ENCODE results near the gene GALNT13.

The GALNT13 gene

GRCh38 chr2:154259030-154259429 lies 387.3 kb downstream of the GALNT13 start:
- H3K4me3 ChIP-seq (ENCODE audit: low read depth, low read length) = no peak overlapping the region
- no peak for DNase-seq (ENCODE audit: low read depth)

DNA sequence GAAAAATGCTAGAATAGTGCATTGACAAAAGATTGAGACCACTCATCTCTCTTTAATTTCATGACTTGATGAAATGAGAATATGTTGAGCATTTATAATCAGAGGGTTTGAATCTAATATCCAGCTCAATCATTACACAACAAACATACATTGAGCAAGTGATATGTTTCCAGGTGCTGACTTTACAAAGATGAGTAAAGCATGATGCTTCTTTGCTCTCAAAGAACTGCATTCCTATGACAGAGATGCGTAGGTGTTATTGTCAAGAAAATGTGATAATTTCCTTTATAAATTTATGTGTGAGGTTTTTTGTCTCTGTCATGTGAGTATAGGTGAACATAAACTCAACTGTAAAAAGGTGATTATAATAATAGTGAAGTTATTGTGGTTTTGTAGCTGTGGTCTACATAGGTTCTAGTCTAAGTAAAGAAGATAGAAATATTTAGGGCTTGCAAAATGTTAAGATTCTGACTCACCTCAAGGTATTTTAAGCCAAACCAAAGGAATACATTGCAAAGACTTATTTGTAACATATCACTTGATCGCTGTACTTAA lies 389.8 kb downstream of the GALNT13 start:
- H3K4me3 ChIP-seq (ENCODE audit: low read depth, low read length) = no peak overlapping the region
- no peak for DNase-seq (ENCODE audit: low read depth)

DNA sequence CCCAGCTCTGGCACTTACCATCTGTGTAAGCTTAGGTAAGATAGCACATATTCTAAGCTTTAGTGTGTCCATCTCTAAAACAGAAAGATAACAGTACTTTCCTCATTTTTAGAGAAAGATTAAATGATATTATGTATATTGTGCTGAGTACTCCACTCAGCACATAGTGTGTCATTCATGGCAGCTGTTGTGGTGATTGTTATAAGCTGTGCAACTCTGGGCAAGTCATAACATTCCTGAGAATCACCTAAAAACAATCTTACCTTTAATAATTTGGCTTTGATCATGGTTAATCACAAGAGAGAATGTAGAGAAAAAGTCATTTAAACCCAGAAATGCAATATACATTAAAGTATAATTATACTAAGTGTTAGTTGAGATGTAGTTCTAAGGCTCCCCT lies 391.5 kb downstream of the GALNT13 start:
- DNase-seq (ENCODE audit: low read depth) = no peak

GRCh38 chr2:154264024-154264423 lies 392.3 kb downstream of the GALNT13 start:
- no peak overlapping the region for H3K4me3 ChIP-seq (ENCODE audit: low read depth, low read length)
- DNase-seq (ENCODE audit: low read depth) = no peak

More for the DNA sequence above, 391.5 kb downstream of the GALNT13 start:
- H3K4me3 ChIP-seq (ENCODE audit: low read depth, low read length) = no peak overlapping the region

GRCh38 chr2:154267983-154268382 lies 396.3 kb downstream of the GALNT13 start:
- H3K4me3 ChIP-seq (ENCODE audit: low read depth, low read length) = no peak overlapping the region
- no peak for DNase-seq (ENCODE audit: low read depth)

- H3K4me3 ChIP-seq (ENCODE audit: low read depth, low read length) = no peak overlapping the region
- no peak for DNase-seq (ENCODE audit: low read depth)
Observed at GRCh38 chr2:154280543-154280942, 408.8 kb downstream of the GALNT13 start.

GRCh38 chr2:154289870-154290269 lies 418.1 kb downstream of the GALNT13 start:
- H3K4me3 ChIP-seq (ENCODE audit: low read depth, low read length) = no peak overlapping the region
- no peak for DNase-seq (ENCODE audit: low read depth)

DNA sequence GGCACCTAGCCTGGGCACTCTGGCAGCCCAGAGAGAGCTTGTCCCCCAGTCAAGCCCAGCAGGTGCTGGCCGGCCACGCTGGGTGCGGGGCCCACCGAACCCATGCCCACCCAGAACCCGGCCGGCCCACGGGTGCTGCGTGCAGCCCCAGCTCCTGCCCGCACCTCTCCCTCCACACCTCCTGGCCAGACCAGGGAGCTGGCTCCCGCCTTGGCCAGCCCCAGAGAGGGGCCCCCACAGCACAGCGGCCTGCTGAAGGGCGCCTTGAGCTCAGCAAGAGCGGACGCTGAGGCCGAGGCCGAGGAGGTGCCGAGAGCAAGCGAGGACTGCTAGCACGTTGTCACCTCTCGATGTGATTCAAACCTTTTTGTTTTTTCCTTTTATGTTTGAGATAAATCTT lies 419.8 kb downstream of the GALNT13 start:
- no peak overlapping the region for H3K4me3 ChIP-seq (ENCODE audit: low read depth, low read length)
- no peak for DNase-seq (ENCODE audit: low read depth)

DNA sequence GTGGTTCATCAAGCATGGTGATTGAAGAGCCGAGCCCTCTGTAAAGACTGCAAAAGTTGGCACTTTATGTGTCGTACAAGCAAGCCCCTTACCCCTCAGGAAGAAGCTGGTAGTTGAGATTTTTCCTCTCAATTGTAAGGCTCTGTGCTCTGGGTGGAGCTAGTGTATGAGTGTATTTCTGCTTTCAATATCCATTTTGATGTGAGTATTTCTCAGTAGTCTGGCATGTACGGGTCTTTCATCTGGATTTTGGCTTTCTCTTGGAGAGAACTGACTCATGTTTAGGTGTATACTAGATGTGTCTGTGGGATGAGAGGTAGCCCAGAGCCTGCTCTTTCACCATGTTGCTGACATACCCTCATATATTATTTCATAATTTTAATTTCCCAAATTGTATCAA lies 420.2 kb downstream of the GALNT13 start:
- no peak for DNase-seq (ENCODE audit: low read depth)
- no peak overlapping the region for H3K4me3 ChIP-seq (ENCODE audit: low read depth, low read length)

DNA sequence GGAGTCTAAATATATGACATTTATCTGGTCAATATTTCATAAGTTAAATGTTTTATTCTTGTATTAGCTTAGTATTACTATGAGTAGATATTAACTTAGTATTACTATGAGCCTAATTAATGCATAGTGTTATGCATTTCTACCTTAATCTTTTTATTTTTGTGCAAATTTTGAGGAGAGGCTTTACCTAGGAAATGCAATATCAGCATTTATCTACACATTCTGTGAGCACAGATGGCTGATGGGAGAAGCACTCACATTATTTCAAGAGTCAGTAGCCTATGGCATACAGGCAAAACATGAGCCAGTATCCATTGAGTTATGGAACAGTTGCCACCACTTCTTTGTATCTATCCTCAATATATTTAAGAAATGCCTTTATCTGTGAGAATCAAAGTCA lies 422.1 kb downstream of the GALNT13 start:
- no peak for DNase-seq (ENCODE audit: low read depth)

GRCh38 chr2:154306266-154306970 lies 434.7 kb downstream of the GALNT13 start:
- DNase-seq (ENCODE audit: low read depth) = no peak
- no peak overlapping the region for H3K4me3 ChIP-seq (ENCODE audit: low read depth, low read length)

More for the DNA sequence above, 422.1 kb downstream of the GALNT13 start:
- no peak overlapping the region for H3K4me3 ChIP-seq (ENCODE audit: low read depth, low read length)

DNA sequence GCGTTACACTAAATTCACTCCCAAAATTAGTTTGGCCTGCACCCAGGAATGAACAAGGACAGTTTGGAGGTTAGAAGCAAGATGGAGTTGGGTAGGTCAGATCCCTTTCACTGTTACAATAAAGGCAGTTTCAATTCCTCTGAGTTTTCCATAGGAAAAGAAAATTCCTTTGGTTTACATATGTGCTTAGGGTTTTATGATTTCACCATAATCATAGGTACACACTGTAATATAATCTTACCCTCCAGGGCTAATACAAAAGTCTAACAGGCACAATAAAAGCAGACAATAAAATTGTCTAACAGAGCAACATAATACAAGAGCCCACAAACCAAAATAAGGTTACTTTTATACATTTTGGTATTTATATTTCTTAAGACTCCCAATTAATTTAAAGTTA lies 435.3 kb downstream of the GALNT13 start:
- DNase-seq (ENCODE audit: low read depth) = no peak
- no peak overlapping the region for H3K4me3 ChIP-seq (ENCODE audit: low read depth, low read length)

DNA sequence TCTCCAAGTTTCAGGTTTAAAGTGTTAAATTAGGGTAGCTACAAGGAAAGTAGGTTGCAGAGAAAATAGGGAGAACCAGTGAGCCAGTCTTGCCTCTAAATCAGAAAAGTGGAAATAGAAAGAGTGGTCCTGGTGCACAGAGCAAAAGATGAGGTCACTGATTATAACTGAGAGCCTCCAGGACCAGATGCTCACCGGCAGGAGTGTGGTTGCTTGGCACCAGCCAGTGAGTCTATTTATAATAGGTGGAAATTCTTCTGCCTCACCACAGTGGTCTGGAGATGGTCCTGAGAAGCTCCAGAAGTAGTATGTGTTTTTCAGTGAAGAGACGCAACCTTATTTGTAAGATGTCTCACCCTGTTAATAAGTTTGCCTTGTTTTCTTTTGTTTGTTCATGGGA lies 452.9 kb downstream of the GALNT13 start:
- no peak for DNase-seq (ENCODE audit: low read depth)
- H3K4me3 ChIP-seq (ENCODE audit: low read depth, low read length) = no peak overlapping the region

DNA sequence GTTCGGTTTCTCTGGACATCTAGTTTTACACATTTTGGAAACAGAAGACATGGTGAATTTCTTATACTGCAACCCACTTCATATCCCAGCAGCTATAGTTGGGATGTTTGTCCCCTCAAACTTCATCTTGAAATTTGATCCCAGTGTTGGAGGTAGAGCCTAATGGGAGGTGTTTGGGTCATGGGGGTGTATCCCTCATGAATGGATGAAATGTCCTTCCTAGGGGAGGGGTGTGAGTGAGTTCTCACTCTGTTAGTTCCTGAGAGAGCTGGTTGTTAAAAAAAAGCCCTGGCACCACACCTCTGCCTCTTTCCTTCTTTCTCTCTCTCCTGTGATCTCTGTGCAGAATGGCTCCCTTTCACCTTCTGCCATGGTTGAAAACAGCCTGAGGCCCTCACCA lies 457.8 kb downstream of the GALNT13 start:
- DNase-seq (ENCODE audit: low read depth) = no peak

DNA sequence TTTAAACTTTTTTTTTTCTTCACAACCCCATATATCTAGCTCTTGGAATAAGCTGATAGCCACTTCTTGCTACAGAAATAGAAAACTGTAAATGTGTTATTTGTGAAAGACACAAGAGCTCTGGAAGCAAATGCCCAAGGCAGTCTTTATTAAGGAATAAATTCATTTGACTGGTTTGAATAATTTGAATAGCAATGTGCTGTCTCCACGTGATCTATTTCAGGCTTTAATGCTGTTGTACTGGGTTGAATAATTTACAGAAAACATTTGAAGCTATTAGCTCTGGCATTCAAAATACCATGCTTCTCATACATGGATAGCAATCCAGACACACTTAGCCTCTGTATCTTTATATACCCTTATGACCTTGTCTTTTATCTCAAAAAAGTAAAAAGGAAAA lies 460.1 kb downstream of the GALNT13 start:
- no peak for DNase-seq (ENCODE audit: low read depth)
- no peak overlapping the region for H3K4me3 ChIP-seq (ENCODE audit: low read depth, low read length)

More for the DNA sequence above, 457.8 kb downstream of the GALNT13 start:
- no peak overlapping the region for H3K4me3 ChIP-seq (ENCODE audit: low read depth, low read length)

GRCh38 chr2:154336201-154336600 lies 464.5 kb downstream of the GALNT13 start:
- H3K4me3 ChIP-seq (ENCODE audit: low read depth, low read length) = no peak overlapping the region
- DNase-seq (ENCODE audit: low read depth) = no peak

GRCh38 chr2:154338352-154338967 lies 466.7 kb downstream of the GALNT13 start:
- no peak for DNase-seq (ENCODE audit: low read depth)
- no peak overlapping the region for H3K4me3 ChIP-seq (ENCODE audit: low read depth, low read length)

DNA sequence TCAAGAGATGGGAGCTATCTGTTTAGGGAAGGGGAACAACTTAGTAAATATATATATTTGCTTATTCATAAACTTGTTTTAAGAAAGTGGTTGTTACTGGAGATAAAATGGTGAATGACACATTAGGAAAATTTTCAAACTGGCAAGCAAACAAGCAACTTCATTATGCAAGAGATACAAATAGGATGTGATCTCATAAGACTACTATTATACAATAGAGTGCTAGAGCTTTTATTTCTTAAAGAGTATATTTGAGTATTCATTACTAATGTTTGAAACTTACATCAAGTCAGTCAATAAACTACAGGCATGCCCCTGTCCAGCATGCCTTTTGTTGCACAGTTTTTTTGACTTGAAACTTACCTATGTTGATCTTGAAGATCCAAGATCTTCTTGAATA lies 471.6 kb downstream of the GALNT13 start:
- DNase-seq (ENCODE audit: low read depth) = no peak
- no peak overlapping the region for H3K4me3 ChIP-seq (ENCODE audit: low read depth, low read length)

GRCh38 chr2:154350911-154351310 lies 479.2 kb downstream of the GALNT13 start:
- H3K4me3 ChIP-seq (ENCODE audit: low read depth, low read length) = no peak overlapping the region
- DNase-seq (ENCODE audit: low read depth) = no peak

DNA sequence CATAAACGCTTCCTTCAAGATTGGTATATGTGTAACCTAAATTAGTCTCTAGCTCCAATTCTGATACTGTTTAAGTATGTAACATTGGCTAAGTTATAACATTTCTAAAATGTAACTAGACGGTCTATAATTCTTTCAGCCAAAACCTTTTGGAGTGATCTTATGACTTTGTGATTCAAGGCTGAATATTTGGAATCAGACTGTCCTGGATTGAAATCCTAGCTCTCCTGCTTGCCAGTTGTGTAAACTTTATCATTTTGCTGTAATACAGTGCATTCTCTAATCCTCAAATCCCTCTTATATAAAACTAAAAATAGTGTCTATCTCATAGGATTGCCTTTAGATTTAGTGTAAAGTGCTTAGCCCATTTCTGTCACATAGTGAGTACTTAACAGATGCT lies 489.6 kb downstream of the GALNT13 start:
- no peak overlapping the region for H3K4me3 ChIP-seq (ENCODE audit: low read depth, low read length)
- DNase-seq (ENCODE audit: low read depth) = no peak

- no peak overlapping the region for H3K4me3 ChIP-seq (ENCODE audit: low read depth, low read length)
- no peak for DNase-seq (ENCODE audit: low read depth)
Observed at GRCh38 chr2:154368153-154368552, 496.4 kb downstream of the GALNT13 start.
